GM21515 (cell line): ENCODE results near the gene SLC25A51.

ENCODE experiments used
- ATAC-seq: cut with Tn5 transposase; IDR thresholded peaks from one replicate; pipeline ENCODE4 v1.9.1; 2021; ENCODE audit not compliant: unreplicated experiment

The SLC25A51 gene

GRCh38 chr9:37839496-37840461 lies 64.1 kb downstream of the SLC25A51 start:
- ATAC-seq = no peak
